Activated CD8-positive, alpha-beta memory T cell treated with anti-CD3 and anti-CD28 coated beads, Interleukin-2, amount 50 U/mL, for 48 hours (primary cell): ENCODE results near the gene KIR2DL1.
"Not testable (repeated sequence)": the region's sequence is repeated elsewhere in the genome, so short reads cannot be mapped to it uniquely, and the experiment has no call there.

Experiments
- DNase-seq: peaks from one replicate; pipeline ENCODE4 v3.0.0-alpha.2; 2020

The KIR2DL1 gene

DNA sequence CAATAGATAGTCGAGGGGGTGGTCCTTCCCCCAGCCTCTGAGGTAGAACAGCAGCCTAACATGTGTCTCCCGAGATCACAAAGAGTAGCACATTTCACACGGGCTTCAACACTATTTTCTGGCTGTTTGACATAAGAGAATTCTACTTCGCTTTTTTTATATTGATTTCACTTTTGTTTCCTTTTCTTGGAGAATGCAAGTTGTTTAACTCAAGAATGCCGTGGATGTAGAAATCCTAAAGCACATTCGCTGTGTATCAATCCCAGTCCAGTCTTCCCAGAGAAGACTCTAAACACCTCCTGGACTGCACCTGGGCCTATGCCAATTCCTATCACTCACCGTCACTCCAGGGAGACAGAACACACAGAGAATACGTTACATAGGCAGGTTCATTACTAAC is 58.5 kb downstream of the KIR2DL1 start:
- not testable (repeated sequence) for DNase-seq

DNA sequence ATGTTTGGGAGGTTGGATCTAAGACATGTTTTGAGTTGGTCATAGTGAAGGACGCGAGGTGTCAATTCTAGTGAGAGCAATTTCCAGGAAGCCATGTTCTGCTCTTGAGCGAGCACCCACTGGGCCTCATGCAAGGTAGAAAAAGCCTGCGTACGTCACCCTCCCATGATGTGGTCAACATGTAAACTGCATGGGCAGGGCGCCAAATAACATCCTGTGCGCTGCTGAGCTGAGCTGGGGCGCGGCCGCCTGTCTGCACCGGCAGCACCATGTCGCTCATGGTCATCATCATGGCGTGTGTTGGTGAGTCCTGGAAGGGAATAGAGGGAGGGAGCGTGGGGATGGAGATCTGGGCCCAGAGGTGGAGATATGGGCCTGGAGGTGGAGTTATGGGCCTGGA is 62.9 kb downstream of the KIR2DL1 start, which contains the start of gene KIR2DS4:
Gene KIR2DS4, plus strand, starts transcription at position 181 of the 400 bp plus-strand sequence.
- not testable (repeated sequence) for DNase-seq
